Adrenal gland (tissue), 5 donors: ENCODE results near the gene STARD10.
A peak's percentile ranks its signal among the peaks of the same experiment; 100 is the strongest.

Experiments used
- CTCF ChIP-seq, 6 experiments: fragments of 450-650 bp in 4 of 6; fragments of 200-600 bp in 2 of 6; sonication (generic) in 1 of 6; IDR thresholded peaks; 1 replicate in 5 of 6; 2 replicates in 1 of 6; pipeline versions ENCODE4 v1.5.1 to v1.8.0; 2016 to 2021; ENCODE audit warnings: antibody characterized with exemption in 6 of 6, mild to moderate bottlenecking in 2 of 6, moderate library complexity in 1 of 6
- POLR2A ChIP-seq, 2 donors: fragments of 450-650 bp; IDR thresholded peaks; one replicate each; pipeline ENCODE4 v1.6.1; 2017; ENCODE audit warnings: antibody characterized with exemption in 2 of 2, mild to moderate bottlenecking in 2 of 2, moderate library complexity in 1 of 2
- donor health status: DM: no; HTN: no; CAD: no.

GRCh38 chr11:72833811-72834493 lies 40.1 kb upstream of the STARD10 start:
- peak in 1 of 6 experiments; percentile 1 for TF ChIP-seq CTCF (IDR thresholded peaks at IDR 0.05)
- no peak for TF ChIP-seq POLR2A (IDR thresholded peaks at IDR 0.05)
